22Rv1 (cell line): Measurements from ENCODE around the gene POLN.

Source experiments
- ZFX ChIP-seq: fragments of 450-650 bp; IDR thresholded peaks from 2 replicates; pipeline ENCODE4 v1.6.1; 2017; ENCODE audit warnings: antibody characterized with exemption, borderline replicate concordance
- TF ChIP-seq, protein P1 (sequence below): fragments of 450-650 bp; IDR thresholded peaks from 2 replicates; pipeline ENCODE4 v1.5.1; 2017; ENCODE audit warnings: mild to moderate bottlenecking

DNA sequence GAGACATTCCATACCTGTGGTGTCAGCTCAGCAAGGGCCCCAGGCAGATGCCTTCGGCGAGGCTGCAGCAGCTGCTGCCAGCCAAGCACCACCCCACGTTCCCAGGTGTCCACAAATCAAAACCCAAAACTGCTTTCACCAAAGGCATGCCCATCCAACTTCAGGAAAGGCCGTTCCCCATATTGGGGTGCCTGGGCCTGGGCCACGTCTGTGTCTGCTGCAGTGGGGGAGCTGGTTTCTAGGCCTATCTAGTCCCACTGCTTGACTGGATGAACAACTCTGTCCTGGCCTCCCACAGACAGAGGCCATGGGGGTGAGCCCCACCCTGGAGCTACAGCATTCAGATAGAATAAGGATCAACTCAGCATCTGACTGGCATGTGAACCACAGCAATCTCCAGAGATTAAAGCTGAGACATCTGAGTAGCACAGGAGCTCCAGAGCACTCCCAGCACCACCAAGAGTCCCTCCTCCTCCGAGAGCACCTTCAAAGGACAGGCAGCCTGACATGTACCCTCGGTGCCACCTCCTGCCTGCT, 145.8 kb downstream of the POLN start:
- TF ChIP-seq, protein P1, sequence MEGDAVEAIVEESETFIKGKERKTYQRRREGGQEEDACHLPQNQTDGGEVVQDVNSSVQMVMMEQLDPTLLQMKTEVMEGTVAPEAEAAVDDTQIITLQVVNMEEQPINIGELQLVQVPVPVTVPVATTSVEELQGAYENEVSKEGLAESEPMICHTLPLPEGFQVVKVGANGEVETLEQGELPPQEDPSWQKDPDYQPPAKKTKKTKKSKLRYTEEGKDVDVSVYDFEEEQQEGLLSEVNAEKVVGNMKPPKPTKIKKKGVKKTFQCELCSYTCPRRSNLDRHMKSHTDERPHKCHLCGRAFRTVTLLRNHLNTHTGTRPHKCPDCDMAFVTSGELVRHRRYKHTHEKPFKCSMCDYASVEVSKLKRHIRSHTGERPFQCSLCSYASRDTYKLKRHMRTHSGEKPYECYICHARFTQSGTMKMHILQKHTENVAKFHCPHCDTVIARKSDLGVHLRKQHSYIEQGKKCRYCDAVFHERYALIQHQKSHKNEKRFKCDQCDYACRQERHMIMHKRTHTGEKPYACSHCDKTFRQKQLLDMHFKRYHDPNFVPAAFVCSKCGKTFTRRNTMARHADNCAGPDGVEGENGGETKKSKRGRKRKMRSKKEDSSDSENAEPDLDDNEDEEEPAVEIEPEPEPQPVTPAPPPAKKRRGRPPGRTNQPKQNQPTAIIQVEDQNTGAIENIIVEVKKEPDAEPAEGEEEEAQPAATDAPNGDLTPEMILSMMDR, result no peak
- no peak for TF ChIP-seq ZFX
